Breast epithelium (tissue), 3 donors: ENCODE data around the gene TEAD4.

Experiments
- POLR2A ChIP-seq: fragments of 450-650 bp; IDR thresholded peaks from one replicate; pipeline ENCODE4 v1.6.1; 2016; ENCODE audit warnings: antibody characterized with exemption, mild to moderate bottlenecking, moderate library complexity
- TF ChIP-seq, protein P1 (sequence below), 3 donors: fragments of 450-650 bp; IDR thresholded peaks; one replicate each; pipeline ENCODE4 v1.5.1; 2016 to 2017; ENCODE audit warnings: antibody characterized with exemption in 3 of 3, mild to moderate bottlenecking in 3 of 3, moderate library complexity in 3 of 3

GRCh38 chr12:2961705-2962104 is 2.5 kb downstream of the TEAD4 start:
- TF ChIP-seq, protein P1, sequence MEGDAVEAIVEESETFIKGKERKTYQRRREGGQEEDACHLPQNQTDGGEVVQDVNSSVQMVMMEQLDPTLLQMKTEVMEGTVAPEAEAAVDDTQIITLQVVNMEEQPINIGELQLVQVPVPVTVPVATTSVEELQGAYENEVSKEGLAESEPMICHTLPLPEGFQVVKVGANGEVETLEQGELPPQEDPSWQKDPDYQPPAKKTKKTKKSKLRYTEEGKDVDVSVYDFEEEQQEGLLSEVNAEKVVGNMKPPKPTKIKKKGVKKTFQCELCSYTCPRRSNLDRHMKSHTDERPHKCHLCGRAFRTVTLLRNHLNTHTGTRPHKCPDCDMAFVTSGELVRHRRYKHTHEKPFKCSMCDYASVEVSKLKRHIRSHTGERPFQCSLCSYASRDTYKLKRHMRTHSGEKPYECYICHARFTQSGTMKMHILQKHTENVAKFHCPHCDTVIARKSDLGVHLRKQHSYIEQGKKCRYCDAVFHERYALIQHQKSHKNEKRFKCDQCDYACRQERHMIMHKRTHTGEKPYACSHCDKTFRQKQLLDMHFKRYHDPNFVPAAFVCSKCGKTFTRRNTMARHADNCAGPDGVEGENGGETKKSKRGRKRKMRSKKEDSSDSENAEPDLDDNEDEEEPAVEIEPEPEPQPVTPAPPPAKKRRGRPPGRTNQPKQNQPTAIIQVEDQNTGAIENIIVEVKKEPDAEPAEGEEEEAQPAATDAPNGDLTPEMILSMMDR (IDR thresholded peaks at IDR 0.05) = no peak
- no peak for TF ChIP-seq POLR2A
